Breast epithelium (tissue), 4 donors: Measurements from ENCODE around the gene SEMA4C. TPM values are rescaled to one million over a fixed set of nuclear protein-coding genes. Genes with fewer than 3 reads are reported as not detected.

ENCODE experiments used
- DNase-seq, 2 donors: peaks; one replicate each; pipeline ENCODE4 v3.0.0-alpha.2; 2019; ENCODE audit warnings: low spot score in 2 of 2
- H3K27ac ChIP-seq, 2 donors: fragments of 200-600 bp; sonication (generic) in 1 of 2; one replicate each; pipeline ENCODE4 v1.5.1; 2016 to 2019; ENCODE audit warnings: mild to moderate bottlenecking in 1 of 2
- H3K27me3 ChIP-seq, 2 donors: fragments of 200-600 bp; sonication (generic) in 1 of 2; one replicate each; pipeline versions ENCODE4 v1.5.1 to v1.6.0; 2017 to 2019; ENCODE audit warnings: control low read depth in 1 of 2, mild to moderate bottlenecking in 1 of 2
- H3K36me3 ChIP-seq: fragments of 200-600 bp; one replicate; pipeline ENCODE4 v1.5.1; 2019
- H3K4me1 ChIP-seq, 2 donors: fragments of 200-600 bp; sonication (generic); one replicate each; pipeline ENCODE4 v1.5.1; 2016 to 2019; ENCODE audit warnings: control low read depth in 1 of 2
- H3K4me3 ChIP-seq, 3 donors: fragments of 200-600 bp; sonication (generic); 1 replicate in 2 of 3; 2 replicates in 1 of 3; pipeline ENCODE4 v1.5.1; 2016 to 2019; ENCODE audit warnings: mild to moderate bottlenecking in 3 of 3, moderate library complexity in 2 of 3
- H3K9me3 ChIP-seq, 2 donors: fragments of 200-600 bp; sonication (generic) in 1 of 2; one replicate each; pipeline ENCODE4 v1.5.1; 2016 to 2019; ENCODE audit warnings: control low read depth in 1 of 2
- CTCF ChIP-seq, 3 donors: fragments of 450-650 bp; IDR thresholded peaks; one replicate each; pipeline ENCODE4 v1.5.1; 2016 to 2017; ENCODE audit warnings: antibody characterized with exemption in 3 of 3, mild to moderate bottlenecking in 3 of 3, moderate library complexity in 3 of 3
- POLR2A ChIP-seq: fragments of 450-650 bp; IDR thresholded peaks from one replicate; pipeline ENCODE4 v1.6.1; 2016; ENCODE audit warnings: antibody characterized with exemption, mild to moderate bottlenecking, moderate library complexity
- POLR2AphosphoS5 ChIP-seq, 3 donors: sonication (generic); formaldehyde crosslinking; IDR thresholded peaks; one replicate each; pipeline ENCODE4 v1.6.1; 2017; ENCODE audit warnings: antibody characterized with exemption in 3 of 3
- intact Hi-C: fragments of 100-400 bp; cut with DNase I; formaldehyde crosslinking; loops from one replicate; pipeline ENCODE4 v1.15.1; 2023; ENCODE audit warnings: low total_unique reads
- total RNA-seq, 3 donors: library from RNA; depleted of rRNA; stranded (reverse); fragments of >200 nt; gene quantifications; one replicate each; pipeline ENCODE4 v1.1.0, GENCODE V29; 2016

SEMA4C gene
- total RNA-seq, 3 donors from 2014 or later = 17.9 to 37.3 (median 31.5) TPM

- no peaks in the 10 kb centered on the region for H3K27me3 ChIP-seq
- DNase-seq = peak in 1 of 2 donors; percentile 55
- H3K36me3 ChIP-seq = no peaks in the 10 kb centered on the region
- H3K27ac ChIP-seq = no peak overlapping the region
- H3K9me3 ChIP-seq = no peaks in the 10 kb centered on the region
- TF ChIP-seq POLR2A (no peak), CTCF (IDR thresholded peaks at IDR 0.05) (no peak), POLR2AphosphoS5 (IDR thresholded peaks at IDR 0.05) (no peak)
- peak overlapping the region in 2 of 3 donors; percentile 18 to 49 for H3K4me3 ChIP-seq
- intact Hi-C loops = no loop called here
- H3K4me1 ChIP-seq = no peaks in the 10 kb centered on the region
These were observed 30.5 kb downstream of the SEMA4C start for GRCh38 chr2:96839293-96839874.

- Histone ChIP-seq H3K27me3 (no peaks in the 10 kb centered on the region), H3K36me3 (no peaks in the 10 kb centered on the region), H3K4me3 (peak overlapping the region in 2 of 3 donors; percentile 18 to 49), H3K4me1 (no peaks in the 10 kb centered on the region), H3K9me3 (no peaks in the 10 kb centered on the region), H3K27ac (no peak overlapping the region)
- intact Hi-C loops = no loop called here
- no peak for DNase-seq
- TF ChIP-seq POLR2A (no peak), POLR2AphosphoS5 (IDR thresholded peaks at IDR 0.05) (no peak), CTCF (IDR thresholded peaks at IDR 0.05) (no peak)
These were observed 31.3 kb downstream of the SEMA4C start for GRCh38 chr2:96838345-96839292.

- no peaks in the 10 kb centered on the region for H3K4me1 ChIP-seq
- no peak overlapping the region for H3K27ac ChIP-seq
- no peak overlapping the region for H3K4me3 ChIP-seq
- intact Hi-C loops = no loop called here
- no peaks in the 10 kb centered on the region for H3K36me3 ChIP-seq
- DNase-seq = no peak
- H3K9me3 ChIP-seq = no peaks in the 10 kb centered on the region
- TF ChIP-seq CTCF (IDR thresholded peaks at IDR 0.05) (no peak), POLR2A (no peak), POLR2AphosphoS5 (IDR thresholded peaks at IDR 0.05) (no peak)
- no peaks in the 10 kb centered on the region for H3K27me3 ChIP-seq
These were observed 32.3 kb downstream of the SEMA4C start for GRCh38 chr2:96837575-96837974.

- H3K9me3 ChIP-seq = no peaks in the 10 kb centered on the region
- no peaks in the 10 kb centered on the region for H3K36me3 ChIP-seq
- no peaks in the 10 kb centered on the region for H3K4me1 ChIP-seq
- intact Hi-C loops = no loop called here
- no peak for DNase-seq
- TF ChIP-seq POLR2A (no peak), POLR2AphosphoS5 (IDR thresholded peaks at IDR 0.05) (no peak), CTCF (IDR thresholded peaks at IDR 0.05) (no peak)
- H3K4me3 ChIP-seq = no peak overlapping the region
- H3K27ac ChIP-seq = no peak overlapping the region
- no peaks in the 10 kb centered on the region for H3K27me3 ChIP-seq
These were observed 34.0 kb downstream of the SEMA4C start for GRCh38 chr2:96835830-96836229.
